Esophagus squamous epithelium (tissue), 4 donors: Measurements from ENCODE around the gene NGFR.

ENCODE experiments used
- CTCF ChIP-seq, 6 experiments: fragments of 450-650 bp in 4 of 6; fragments of 200-600 bp in 2 of 6; sonication (generic) in 2 of 6; IDR thresholded peaks; one replicate each; pipeline ENCODE4 v1.5.1; 2016 to 2019; ENCODE audit warnings: antibody characterized with exemption in 6 of 6, mild to moderate bottlenecking in 4 of 6, moderate library complexity in 4 of 6
- POLR2A ChIP-seq, 4 donors: fragments of 450-650 bp; IDR thresholded peaks; one replicate each; pipeline ENCODE4 v1.6.1; 2017; ENCODE audit warnings: antibody characterized with exemption in 4 of 4, mild to moderate bottlenecking in 4 of 4, moderate library complexity in 3 of 4

- TF ChIP-seq POLR2A (IDR thresholded peaks at IDR 0.05) (no peak), CTCF (IDR thresholded peaks at IDR 0.05) (no peak)
These were observed 13.2 kb downstream of the NGFR start for GRCh38 chr17:49508061-49508865.
